Lower lobe of right lung (tissue), 2 donors: ENCODE results near the gene SSU72. TPM values are rescaled to one million over a fixed set of nuclear protein-coding genes. Genes with fewer than 3 reads are reported as not detected.
"Not testable (repeated sequence)": the region's sequence is repeated elsewhere in the genome, so short reads cannot be mapped to it uniquely, and the experiment has no call there.

Experiments used
- ATAC-seq, 2 donors: fragments of 200-7000 bp; cut with Tn5 transposase; one replicate each; pipeline ENCODE4 v1.9.1; 2020 to 2022; ENCODE audit warnings: mild to moderate bottlenecking in 2 of 2, moderate library complexity in 2 of 2
- DNase-seq: peaks from one replicate; pipeline ENCODE4 v3.0.0-alpha.2; 2020
- H3K27ac ChIP-seq: fragments of 200-600 bp; one replicate; pipeline ENCODE4 v1.8.0; 2022
- H3K27me3 ChIP-seq: fragments of 200-600 bp; one replicate; pipeline ENCODE4 v1.8.0; 2022; ENCODE audit warnings: low read depth
- H3K36me3 ChIP-seq: fragments of 200-600 bp; one replicate; pipeline ENCODE4 v1.8.0; 2022; ENCODE audit warnings: mild to moderate bottlenecking
- H3K4me1 ChIP-seq: fragments of 200-600 bp; one replicate; pipeline ENCODE4 v1.8.0; 2022
- H3K4me3 ChIP-seq: fragments of 200-600 bp; one replicate; pipeline ENCODE4 v1.8.0; 2022; ENCODE audit warnings: mild to moderate bottlenecking
- H3K9me3 ChIP-seq: fragments of 200-600 bp; one replicate; pipeline ENCODE4 v1.8.0; 2022
- intact Hi-C: fragments of 100-400 bp; cut with DNase I; formaldehyde crosslinking; loops from one replicate; pipeline ENCODE4 v1.11.0; 2022
- total RNA-seq: library from RNA; stranded (reverse); fragmentation: NEBNext Ultra II Directional; extraction: Animal tissue kit (Norgen Biotek cat#: 25700); gene quantifications from one replicate; pipeline ENCODE4 v1.2.1, GENCODE V29; 2021
- TF ChIP-seq, protein P1 (sequence below): fragments of 200-600 bp; IDR thresholded peaks from one replicate; pipeline ENCODE4 v1.8.0; 2022; ENCODE audit warnings: antibody characterized with exemption, mild to moderate bottlenecking
- donor health status: DM: no; HTN: yes; CAD: no; lungs with severe emphysema.

SSU72 gene
- total RNA-seq, 1 donor from 2014 or later: 123 TPM

DNA sequence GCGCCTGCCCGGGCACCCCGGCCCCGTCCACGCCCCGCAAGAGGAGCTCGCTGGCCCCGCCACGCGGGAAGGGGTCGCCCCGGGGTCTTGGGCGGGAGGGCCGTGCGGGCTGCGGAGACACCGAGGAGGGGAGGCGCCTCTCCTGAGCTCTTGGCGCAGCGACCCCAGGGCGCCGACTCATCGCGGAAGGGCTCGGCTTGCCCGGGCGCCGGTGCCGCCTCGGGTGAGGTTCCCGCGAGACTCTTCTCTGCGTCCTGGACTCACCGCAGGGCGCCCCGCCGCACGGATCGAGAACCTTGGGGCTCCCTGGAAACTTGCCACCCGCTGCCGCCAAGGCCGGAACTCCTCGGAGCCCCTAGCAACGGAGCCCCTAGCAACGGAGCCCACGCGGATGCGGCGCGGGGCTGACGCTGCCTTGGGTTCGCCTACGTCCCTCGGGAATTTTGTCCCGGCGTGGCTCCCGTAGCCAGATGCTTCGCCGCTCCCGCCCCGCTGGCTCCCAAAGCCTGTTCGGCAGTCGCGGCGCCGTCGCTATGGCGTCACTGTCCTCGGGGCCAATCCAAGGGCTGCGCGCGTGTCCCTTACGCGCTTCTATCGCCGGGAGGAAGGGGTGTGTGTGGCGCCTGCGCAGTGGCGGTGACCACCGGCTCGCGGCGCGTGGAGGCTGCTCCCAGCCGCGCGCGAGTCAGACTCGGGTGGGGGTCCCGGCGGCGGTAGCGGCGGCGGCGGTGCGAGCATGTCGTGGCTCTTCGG is 63.0 kb downstream of the SSU72 start, which contains the start of gene ATAD3A:
Gene ATAD3A (plus strand): TSS at position 630 of the 753 bp plus-strand sequence. CDS start 107 bp downstream, at position 737.
- intact Hi-C loops: no loop called here
- H3K9me3 ChIP-seq: no peaks in the 10 kb centered on the region
- H3K4me1 ChIP-seq: peaks cover 7% of the 10 kb centered on the region
- TF ChIP-seq, protein P1, sequence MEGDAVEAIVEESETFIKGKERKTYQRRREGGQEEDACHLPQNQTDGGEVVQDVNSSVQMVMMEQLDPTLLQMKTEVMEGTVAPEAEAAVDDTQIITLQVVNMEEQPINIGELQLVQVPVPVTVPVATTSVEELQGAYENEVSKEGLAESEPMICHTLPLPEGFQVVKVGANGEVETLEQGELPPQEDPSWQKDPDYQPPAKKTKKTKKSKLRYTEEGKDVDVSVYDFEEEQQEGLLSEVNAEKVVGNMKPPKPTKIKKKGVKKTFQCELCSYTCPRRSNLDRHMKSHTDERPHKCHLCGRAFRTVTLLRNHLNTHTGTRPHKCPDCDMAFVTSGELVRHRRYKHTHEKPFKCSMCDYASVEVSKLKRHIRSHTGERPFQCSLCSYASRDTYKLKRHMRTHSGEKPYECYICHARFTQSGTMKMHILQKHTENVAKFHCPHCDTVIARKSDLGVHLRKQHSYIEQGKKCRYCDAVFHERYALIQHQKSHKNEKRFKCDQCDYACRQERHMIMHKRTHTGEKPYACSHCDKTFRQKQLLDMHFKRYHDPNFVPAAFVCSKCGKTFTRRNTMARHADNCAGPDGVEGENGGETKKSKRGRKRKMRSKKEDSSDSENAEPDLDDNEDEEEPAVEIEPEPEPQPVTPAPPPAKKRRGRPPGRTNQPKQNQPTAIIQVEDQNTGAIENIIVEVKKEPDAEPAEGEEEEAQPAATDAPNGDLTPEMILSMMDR: no peak
- peak within 1 kb of the TSS; percentile 97 for H3K4me3 ChIP-seq
- no peaks in the 10 kb centered on the region for H3K27me3 ChIP-seq
- H3K36me3 ChIP-seq: peaks cover 6% of the 10 kb centered on the region
- peak; percentile 100 for DNase-seq
- peak within 1 kb of the TSS; percentile 96 for H3K27ac ChIP-seq
- peak; percentile 97 to 98 for ATAC-seq

DNA sequence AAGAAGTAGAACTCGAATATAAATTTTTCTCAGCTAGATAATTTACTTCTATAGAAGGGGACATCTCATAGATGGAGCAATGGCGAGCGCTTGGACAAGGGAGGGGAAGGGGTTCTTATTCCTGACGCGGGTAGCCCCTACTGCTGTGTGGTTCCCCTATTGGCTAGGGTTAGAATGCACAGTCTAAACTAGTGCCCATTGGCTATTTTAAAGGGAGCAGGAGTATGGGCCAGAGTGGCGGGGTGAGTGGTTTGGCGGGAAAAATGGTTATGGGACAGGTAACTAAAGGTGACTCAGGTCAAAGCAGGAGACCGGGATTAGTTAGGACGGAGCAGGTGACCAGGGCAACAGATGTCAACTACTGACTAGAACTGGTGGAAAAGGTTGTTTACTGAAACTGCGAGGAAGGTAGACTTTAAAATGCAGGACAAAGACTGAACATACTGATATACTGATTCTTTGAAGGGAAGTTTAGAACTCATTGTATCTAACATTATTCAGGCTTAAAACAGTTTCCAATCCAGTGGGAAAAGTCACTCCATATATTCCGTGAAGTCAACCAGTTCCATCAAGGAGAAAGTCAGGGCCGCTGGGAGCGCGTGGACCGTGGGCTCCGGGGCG is 63.6 kb downstream of the SSU72 start:
- TF ChIP-seq, protein P1: no peak
- intact Hi-C loops: no loop called here
- Histone ChIP-seq H3K27ac (peak overlapping the region; percentile 96), H3K36me3 (no peaks in the 10 kb centered on the region), H3K4me3 (peak overlapping the region; percentile 97), H3K4me1 (peaks cover 8% of the 10 kb centered on the region), H3K9me3 (no peaks in the 10 kb centered on the region), H3K27me3 (no peaks in the 10 kb centered on the region)
- peak in 1 of 2 donors; percentile 25 for ATAC-seq
- no peak for DNase-seq

DNA sequence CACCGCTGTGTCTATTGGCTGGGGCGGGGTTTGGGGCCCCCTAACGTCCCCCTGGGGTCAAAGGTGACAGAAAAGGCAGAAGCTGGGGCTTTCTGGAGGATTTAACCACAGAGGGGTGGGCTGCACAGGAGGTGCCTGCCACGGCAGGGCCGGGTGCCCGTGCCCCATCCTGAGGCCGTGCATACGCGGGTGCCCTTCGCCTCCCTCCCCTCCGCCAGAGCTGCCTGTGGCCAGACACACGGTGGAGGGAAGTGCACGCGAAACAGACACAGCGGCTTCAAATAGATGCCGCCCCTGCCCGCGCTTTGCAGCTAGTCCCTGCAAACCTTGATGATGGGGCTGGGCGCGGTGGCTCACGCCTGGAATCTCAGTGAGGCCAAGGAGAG is 65.2 kb downstream of the SSU72 start:
- intact Hi-C loops, ATAC-seq, H3K4me3 ChIP-seq, H3K27ac ChIP-seq, H3K36me3 ChIP-seq, DNase-seq, H3K9me3 ChIP-seq, H3K27me3 ChIP-seq: not testable (repeated sequence)
- H3K4me1 ChIP-seq: peaks cover 16% of the 10 kb centered on the region

DNA sequence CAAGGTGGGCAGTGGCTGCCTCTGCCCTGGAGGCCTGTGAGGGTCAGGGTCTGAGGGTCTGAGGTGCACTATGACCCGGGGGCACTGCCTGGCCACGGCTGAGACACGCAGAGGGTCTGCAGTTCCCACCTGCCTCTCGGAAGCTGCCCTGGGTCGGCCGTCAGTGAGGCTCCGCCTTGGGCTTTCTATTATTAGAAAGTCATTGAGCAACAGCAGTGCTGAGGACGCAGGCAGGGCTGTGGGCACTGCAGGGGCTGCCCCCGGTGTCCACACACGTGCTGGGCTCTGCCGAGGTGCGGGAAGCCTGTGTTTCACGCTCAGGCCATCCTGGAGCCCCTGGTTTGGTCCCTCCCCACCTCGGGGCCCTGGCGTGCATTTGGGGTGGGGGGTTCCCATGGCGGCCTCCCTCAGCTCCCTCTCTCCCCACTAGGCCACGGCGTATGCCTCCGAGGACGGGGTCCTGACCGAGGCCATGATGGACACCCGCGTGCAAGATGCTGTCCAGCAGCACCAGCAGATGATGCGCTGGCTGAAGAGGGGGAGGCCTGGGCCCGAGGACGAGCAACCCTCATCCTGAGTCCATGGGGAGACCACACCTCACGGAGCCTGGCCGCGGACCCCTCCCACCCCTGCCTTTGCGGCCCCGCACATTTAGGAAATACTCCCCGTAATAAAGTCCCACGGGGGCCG is 65.7 kb downstream of the SSU72 start:
- H3K4me3 ChIP-seq, intact Hi-C loops, H3K27me3 ChIP-seq, H3K9me3 ChIP-seq, H3K36me3 ChIP-seq, H3K27ac ChIP-seq, DNase-seq: not testable (repeated sequence)
- ATAC-seq: peak in 1 of 2 donors; percentile 2
- peaks cover 16% of the 10 kb centered on the region for H3K4me1 ChIP-seq

DNA sequence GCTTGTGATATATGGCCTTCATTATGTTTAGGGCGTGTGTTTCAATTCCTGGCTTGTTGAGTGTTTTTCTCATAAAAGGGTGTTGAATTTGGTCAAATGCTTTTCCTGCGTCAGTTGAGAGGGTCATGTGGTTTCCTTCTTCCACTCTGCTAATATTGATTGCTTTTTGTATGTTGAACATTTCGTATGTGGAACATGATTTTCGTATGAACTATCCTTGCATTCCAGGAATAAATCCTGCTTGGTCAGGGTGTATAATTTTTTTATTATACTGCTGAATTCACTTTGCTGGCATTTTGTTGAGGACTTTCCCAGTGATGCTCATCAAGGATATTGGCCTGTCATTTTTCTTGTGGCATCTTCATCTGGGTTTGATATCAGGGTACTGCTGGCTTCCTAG is 67.4 kb downstream of the SSU72 start:
- ATAC-seq: no peak
- H3K36me3 ChIP-seq: no peaks in the 10 kb centered on the region
- H3K4me3 ChIP-seq: no peak overlapping the region
- no peaks in the 10 kb centered on the region for H3K9me3 ChIP-seq
- intact Hi-C loops: no loop called here
- H3K4me1 ChIP-seq: peaks cover 16% of the 10 kb centered on the region
- H3K27me3 ChIP-seq: no peaks in the 10 kb centered on the region
- H3K27ac ChIP-seq: no peak overlapping the region
- TF ChIP-seq, protein P1: no peak
- no peak for DNase-seq

DNA sequence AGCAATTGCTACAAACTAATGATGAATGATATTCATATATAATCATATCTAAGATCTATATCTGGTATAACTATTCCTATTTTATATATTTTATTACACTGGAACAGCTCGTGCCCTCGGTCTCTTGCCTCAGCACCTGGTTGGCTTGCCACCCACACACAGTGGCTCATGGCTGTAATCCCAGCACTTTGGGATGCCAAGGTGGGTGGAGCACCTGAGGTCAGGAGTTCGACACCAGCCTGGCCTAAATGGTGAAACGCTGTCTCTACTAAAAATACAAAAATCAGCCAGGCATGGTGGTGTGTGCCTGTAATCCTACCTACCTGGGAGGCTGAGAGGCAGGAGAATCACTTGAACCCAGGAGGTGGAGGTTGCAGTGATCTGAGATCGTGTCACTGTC is 68.9 kb downstream of the SSU72 start:
- H3K4me3 ChIP-seq, ATAC-seq, DNase-seq, H3K9me3 ChIP-seq, intact Hi-C loops, H3K27me3 ChIP-seq, H3K36me3 ChIP-seq: not testable (repeated sequence)
- peak overlapping the region; percentile 84 for H3K27ac ChIP-seq
- peaks cover 11% of the 10 kb centered on the region for H3K4me1 ChIP-seq
